ENCODE results near the gene PRDM15. TPM values are rescaled to one million over a fixed set of nuclear protein-coding genes. Genes with fewer than 3 reads are reported as not detected.

Gene PRDM15
- total and polyA plus RNA-seq, 2 experiments from 2014 or later, result 2.3 to 4.2 TPM

GRCh38 chr21:41761211-41761933, 117.8 kb downstream of the PRDM15 start:
- Histone ChIP-seq H3K9me2 (ENCODE audit: insufficient read depth) (no peaks in the 10 kb centered on the region), H3K9ac (no peak overlapping the region), H3K27me3 (replicated peaks; ENCODE audit: insufficient read depth) (peaks cover 10% of the 10 kb centered on the region; the same call in 1 of the 2 replicates), H3K4me3 (no peak overlapping the region), H3K9me3 (ENCODE audit: low read depth) (no peaks in the 10 kb centered on the region), H3F3A (ENCODE audit: insufficient read depth) (no peaks in the 10 kb centered on the region), H3K27ac (no peak overlapping the region), H4K20me1 (ENCODE audit: insufficient read depth) (no peaks in the 10 kb centered on the region), H3K36me3 (ENCODE audit: low read depth) (no peaks in the 10 kb centered on the region), H3K79me2 (ENCODE audit: insufficient read depth) (no peaks in the 10 kb centered on the region), H3K4me1 (ENCODE audit: insufficient read depth) (no peaks in the 10 kb centered on the region), H2AFZ (0 out of 2 replicates have a peak overlapping the region, but pooled peaks have one; percentile 18), H3K4me2 (ENCODE audit: unreplicated experiment) (peak overlapping the region; percentile 54)
- TF ChIP-seq EZH2 (IDR thresholded peaks at IDR 0.05; ENCODE audit: insufficient read depth, poor library complexity, severe bottlenecking) (no peak), EZH2phosphoT487 (IDR thresholded peaks at IDR 0.05; ENCODE audit: insufficient read depth, low read depth) (no peak)
- 58% methylated on average over 22 of the region's 22 CpGs for WGBS, 2 experiments (ENCODE audit: low coverage in 1 of 2, low lambda C conversion rate in 2 of 2, missing lambda C conversion rate in 2 of 2)
- in situ Hi-C loops (cut with MboI), result no loop called here
- peak; percentile 23 for DNase-seq

- Histone ChIP-seq H3K79me2 (ENCODE audit: insufficient read depth) (no peaks in the 10 kb centered on the region), H3K27me3 (replicated peaks; ENCODE audit: insufficient read depth) (peaks cover under 1% of the 10 kb centered on the region; the same call in 1 of the 2 replicates), H3K27ac (no peak overlapping the region), H3K9me2 (ENCODE audit: insufficient read depth) (no peaks in the 10 kb centered on the region), H3K4me3 (no peak overlapping the region), H3K9ac (no peak overlapping the region), H3K4me2 (ENCODE audit: unreplicated experiment) (no peak overlapping the region), H2AFZ (no peak overlapping the region), H3F3A (ENCODE audit: insufficient read depth) (no peaks in the 10 kb centered on the region), H3K9me3 (ENCODE audit: low read depth) (no peaks in the 10 kb centered on the region), H3K36me3 (ENCODE audit: low read depth) (no peaks in the 10 kb centered on the region), H3K4me1 (ENCODE audit: insufficient read depth) (no peaks in the 10 kb centered on the region), H4K20me1 (ENCODE audit: insufficient read depth) (no peaks in the 10 kb centered on the region)
- TF ChIP-seq EZH2 (IDR thresholded peaks at IDR 0.05; ENCODE audit: insufficient read depth, poor library complexity, severe bottlenecking) (no peak), EZH2phosphoT487 (IDR thresholded peaks at IDR 0.05; ENCODE audit: insufficient read depth, low read depth) (no peak)
- 75 to 78% methylated on average over 9 of the region's 9 CpGs for WGBS, 2 experiments (ENCODE audit: low coverage in 1 of 2, low lambda C conversion rate in 2 of 2, missing lambda C conversion rate in 2 of 2)
- in situ Hi-C loops (cut with MboI), result no loop called here
- DNase-seq, result no peak
Measured at GRCh38 chr21:41760411-41760810, 118.7 kb downstream of the PRDM15 start.

- H3K4me1 ChIP-seq (ENCODE audit: insufficient read depth), result no peaks in the 10 kb centered on the region
- H3K36me3 ChIP-seq (ENCODE audit: low read depth), result no peaks in the 10 kb centered on the region
- 93 to 95% methylated on average over 5 of the region's 5 CpGs for WGBS, 2 experiments (ENCODE audit: low coverage in 1 of 2, low lambda C conversion rate in 2 of 2, missing lambda C conversion rate in 2 of 2)
- TF ChIP-seq EZH2 (IDR thresholded peaks at IDR 0.05; ENCODE audit: insufficient read depth, poor library complexity, severe bottlenecking), result no peak
- TF ChIP-seq EZH2phosphoT487 (IDR thresholded peaks at IDR 0.05; ENCODE audit: insufficient read depth, low read depth), result no peak
- no peak overlapping the region for H3K4me2 ChIP-seq (ENCODE audit: unreplicated experiment)
- no peaks in the 10 kb centered on the region for H3K9me2 ChIP-seq (ENCODE audit: insufficient read depth)
- no peak overlapping the region for H3K27ac ChIP-seq
- no peak for DNase-seq
- no peaks in the 10 kb centered on the region for H4K20me1 ChIP-seq (ENCODE audit: insufficient read depth)
- no peak overlapping the region for H3K4me3 ChIP-seq
- H3K79me2 ChIP-seq (ENCODE audit: insufficient read depth), result no peaks in the 10 kb centered on the region
- H3K9ac ChIP-seq, result no peak overlapping the region
- no peaks in the 10 kb centered on the region for H3K27me3 ChIP-seq (replicated peaks; ENCODE audit: insufficient read depth)
- H2AFZ ChIP-seq, result no peak overlapping the region
- no peaks in the 10 kb centered on the region for H3K9me3 ChIP-seq (ENCODE audit: low read depth)
- no peaks in the 10 kb centered on the region for H3F3A ChIP-seq (ENCODE audit: insufficient read depth)
- in situ Hi-C loops (cut with MboI), result no loop called here
Measured at GRCh38 chr21:41759926-41760325, 119.2 kb downstream of the PRDM15 start.

GRCh38 chr21:41759214-41759840, 119.8 kb downstream of the PRDM15 start:
- DNase-seq, result peak; percentile 15
- Histone ChIP-seq H3K27me3 (replicated peaks; ENCODE audit: insufficient read depth) (no peaks in the 10 kb centered on the region), H3K9me2 (ENCODE audit: insufficient read depth) (no peaks in the 10 kb centered on the region), H2AFZ (no peak overlapping the region), H3K4me2 (ENCODE audit: unreplicated experiment) (no peak overlapping the region), H3K27ac (no peak overlapping the region), H3K36me3 (ENCODE audit: low read depth) (no peaks in the 10 kb centered on the region), H4K20me1 (ENCODE audit: insufficient read depth) (no peaks in the 10 kb centered on the region), H3K9ac (no peak overlapping the region), H3K4me3 (no peak overlapping the region), H3K79me2 (ENCODE audit: insufficient read depth) (no peaks in the 10 kb centered on the region), H3K4me1 (ENCODE audit: insufficient read depth) (no peaks in the 10 kb centered on the region), H3K9me3 (ENCODE audit: low read depth) (no peaks in the 10 kb centered on the region), H3F3A (ENCODE audit: insufficient read depth) (no peaks in the 10 kb centered on the region)
- 90 to 92% methylated on average over 11 of the region's 11 CpGs for WGBS, 2 experiments (ENCODE audit: low coverage in 1 of 2, low lambda C conversion rate in 2 of 2, missing lambda C conversion rate in 2 of 2)
- in situ Hi-C loops (cut with MboI), result no loop called here
- TF ChIP-seq EZH2phosphoT487 (IDR thresholded peaks at IDR 0.05; ENCODE audit: insufficient read depth, low read depth) (no peak), EZH2 (IDR thresholded peaks at IDR 0.05; ENCODE audit: insufficient read depth, poor library complexity, severe bottlenecking) (no peak)
